ENCODE measurements around the gene RFX8. TPM values are rescaled to one million over a fixed set of nuclear protein-coding genes. Genes with fewer than 3 reads are reported as not detected.

The RFX8 gene
- total and polyA plus RNA-seq, 9 of the 15 experiments (the other 6 are each of a cell fraction or from before 2014, with no cell fraction given), result not detected

GRCh38 chr2:101383016-101383541, 91.8 kb downstream of the RFX8 start:
- no peak for DNase-seq (ENCODE audit: extremely low read depth in 1 of 4, low spot score in 3 of 4)
- no peak overlapping the region for H3K4me3 ChIP-seq
- ChIA-PET CTCF (ENCODE audit: low intra/inter-chr PET ratio) (no interaction called here), POLR2A (no interaction called here)
- no peaks in the 10 kb centered on the region for H3K9me1 ChIP-seq (ENCODE audit: control insufficient read depth, insufficient read depth, low read length)
- H3K79me2 ChIP-seq (ENCODE audit: control insufficient read depth, insufficient read depth, low read length), result no peaks in the 10 kb centered on the region
- WGBS (ENCODE audit: insufficient coverage, low coverage, missing lambda C conversion rate), result 0% methylated on average over 7 of the region's 7 CpGs
- in situ Hi-C loops (cut with MboI) (no loop called here), intact Hi-C loops (cut with micrococcal nuclease) (no loop called here)
- no peaks in the 10 kb centered on the region for H4K20me1 ChIP-seq (replicated peaks; ENCODE audit: control insufficient read depth, insufficient read depth, low read length)
- peaks cover 21 to 55% of the 10 kb centered on the region in 2 experiments; a peak in 4 of 5 replicates for H3K27me3 ChIP-seq (ENCODE audit: control insufficient read depth in 2 of 2, insufficient read depth in 2 of 2, low read length in 2 of 2)
- H3K9me3 ChIP-seq (replicated peaks; ENCODE audit: control insufficient read depth, insufficient read depth, low read depth, low read length), result no peaks in the 10 kb centered on the region
- H3K4me1 ChIP-seq (replicated peaks in 1 of 2; ENCODE audit: control insufficient read depth in 2 of 2, insufficient read depth in 2 of 2, low read length in 2 of 2), result peaks cover 0 to 10% of the 10 kb centered on the region in 2 experiments; a peak in 2 of 5 replicates
- no TSS peak for BruUV-seq (replicated peaks)
- H3K36me3 ChIP-seq (ENCODE audit: control insufficient read depth, insufficient read depth, low read length), result no peaks in the 10 kb centered on the region
- H3K4me2 ChIP-seq (ENCODE audit: insufficient read depth, low read length), result no peak overlapping the region
- ATAC-seq, result no peak
- no peak overlapping the region for H3K9ac ChIP-seq (ENCODE audit: insufficient read depth in 1 of 2, low read depth in 2 of 2, low read length in 2 of 2)
- no peak overlapping the region for H2AFZ ChIP-seq (ENCODE audit: low read depth, low read length)
- FAIRE-seq, result no peak
- no peak overlapping the region for H3K27ac ChIP-seq (ENCODE audit: extremely low read depth, low read depth, low read length)
- TF ChIP-seq ZEB2 (IDR thresholded peaks at IDR 0.05), result no peak
- TF ChIP-seq TFE3 (CRISPR knock-in tag; IDR thresholded peaks at IDR 0.05), result peak; percentile 48; the same call in 1 of the 2 replicates
- TF ChIP-seq RBM25 (IDR thresholded peaks at IDR 0.05; ENCODE audit: low read depth, low read length, severe bottlenecking), result peak; percentile 75
- TF ChIP-seq BCOR (IDR thresholded peaks at IDR 0.05), result peak; percentile 36; the same call in 1 of the 2 replicates
- TF ChIP-seq ZNF398 (CRISPR knock-in tag; IDR thresholded peaks at IDR 0.05), result no peak
- no peak for TF ChIP-seq MXD1 (CRISPR knock-in tag; IDR thresholded peaks at IDR 0.05; ENCODE audit: borderline replicate concordance, poor library complexity, severe bottlenecking)
- no peak for TF ChIP-seq ZBTB12 (CRISPR knock-in tag; IDR thresholded peaks at IDR 0.05)
- TF ChIP-seq POLR3A (IDR thresholded peaks at IDR 0.05; ENCODE audit: borderline replicate concordance, extremely low read depth, insufficient read depth, insufficient read length), result no peak

All from K562 (cell line).